GM18517 (cell line): ENCODE measurements around the gene RUNX1.

Experiments
- ATAC-seq: cut with Tn5 transposase; IDR thresholded peaks from one replicate; pipeline ENCODE4 v1.9.1; 2021; ENCODE audit warnings: mild to moderate bottlenecking, moderate library complexity; ENCODE audit not compliant: unreplicated experiment

RUNX1 gene

DNA sequence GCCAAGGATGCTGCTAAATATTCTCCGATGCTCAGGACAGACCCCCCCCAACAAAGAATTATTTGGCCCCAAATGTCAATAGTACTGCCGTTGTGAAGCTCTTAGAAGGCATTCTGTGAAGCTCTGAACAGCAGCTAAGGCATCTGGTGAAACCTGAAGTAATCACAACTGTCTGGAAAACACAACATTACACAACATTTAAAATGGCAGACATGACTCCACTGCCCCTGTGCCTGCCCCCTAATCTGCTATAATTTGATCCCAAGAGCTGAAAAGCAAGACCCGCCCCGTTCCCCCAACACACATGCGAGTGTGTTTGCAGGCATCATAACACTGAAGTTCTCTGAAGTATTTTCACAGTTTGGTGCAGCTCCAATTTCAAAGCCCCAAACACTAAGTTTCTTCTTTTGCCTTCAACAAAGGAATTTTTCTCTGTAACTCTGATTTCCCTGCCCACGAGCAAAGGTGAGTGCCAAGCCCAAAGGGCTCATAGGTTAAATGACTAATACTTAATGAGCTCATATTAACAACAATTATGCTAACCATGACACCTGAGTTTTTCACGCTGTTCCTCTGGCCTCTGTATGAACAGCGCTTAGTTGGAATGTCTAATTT lies 251.1 kb downstream of the RUNX1 start:
- ATAC-seq = no peak

DNA sequence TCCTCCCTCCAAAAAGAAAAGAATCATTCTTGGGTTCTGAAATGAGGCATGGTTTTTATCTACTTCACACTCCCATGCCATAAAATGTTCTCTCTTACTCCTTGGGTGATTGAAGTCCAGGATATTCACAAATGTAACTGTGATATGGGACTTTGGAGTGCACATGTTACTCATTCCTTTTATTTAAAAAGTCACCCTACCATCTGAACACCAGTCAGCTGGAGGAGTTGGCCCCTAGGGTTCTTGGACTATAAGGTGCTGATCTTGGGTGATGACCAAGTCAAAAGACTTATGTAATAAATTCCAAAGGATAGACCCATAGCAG lies 251.9 kb downstream of the RUNX1 start:
- ATAC-seq = no peak

DNA sequence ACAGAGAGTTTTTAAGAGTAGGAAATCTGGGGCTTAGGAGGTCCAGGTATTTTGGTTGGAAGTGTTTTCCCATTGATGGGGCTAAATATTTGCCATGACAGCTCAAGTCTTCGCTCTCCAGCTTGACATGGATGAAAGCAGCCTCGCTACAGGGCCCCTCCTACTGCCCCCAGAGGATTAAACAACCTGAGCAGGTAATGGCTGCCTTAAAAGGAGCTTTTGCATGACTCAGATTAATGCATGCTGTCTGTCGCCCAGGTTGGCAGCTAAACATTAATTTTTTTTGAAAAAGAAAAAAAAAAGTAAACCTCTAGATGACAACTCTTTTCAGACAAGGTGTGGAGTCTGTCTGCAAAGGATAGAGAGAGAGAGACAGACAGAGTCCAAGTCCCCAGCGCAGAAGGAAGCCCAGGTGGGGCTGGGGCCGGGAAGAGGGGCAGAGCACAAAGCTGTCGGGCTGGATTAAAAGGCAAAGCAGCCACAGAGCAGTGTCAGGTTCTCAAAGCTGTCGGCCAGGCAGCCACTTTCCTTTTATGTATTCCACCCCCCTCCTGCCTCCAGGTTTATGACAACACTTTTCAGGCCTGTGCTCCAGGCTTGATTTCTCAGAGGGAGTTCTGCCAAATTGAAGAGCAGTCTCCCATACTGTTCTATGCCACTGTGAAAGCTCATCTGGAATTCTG lies 252.4 kb downstream of the RUNX1 start:
- no peak for ATAC-seq

DNA sequence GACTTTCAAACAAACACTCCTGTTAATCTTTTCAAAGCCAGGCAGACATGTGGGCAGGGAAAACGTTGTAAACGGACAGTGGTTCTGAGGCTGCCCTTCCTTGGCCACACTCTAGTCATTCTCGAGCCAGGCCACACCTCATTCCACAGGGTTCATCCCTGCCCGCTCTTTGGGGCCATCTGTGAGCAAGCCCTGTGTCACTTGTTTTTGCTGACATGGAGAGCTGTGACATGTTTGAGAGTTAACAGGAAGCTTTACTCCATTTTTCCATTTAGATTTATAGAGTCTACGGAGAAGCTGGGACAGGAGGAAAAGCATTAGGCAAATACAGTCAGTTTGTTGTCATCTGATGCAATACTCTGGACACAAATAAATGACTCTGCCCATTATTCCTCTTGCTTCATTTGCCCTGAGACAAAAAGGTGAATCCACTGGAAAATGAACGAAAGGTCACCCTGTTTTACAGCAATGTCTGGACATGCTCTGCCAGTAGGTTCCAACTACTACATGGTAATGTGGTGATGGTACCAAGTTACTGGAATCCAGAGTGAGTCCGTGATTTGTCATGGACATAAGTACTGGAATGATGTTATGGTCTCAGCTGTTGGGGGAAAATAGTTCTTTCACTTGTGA lies 253.4 kb downstream of the RUNX1 start:
- ATAC-seq = no peak

DNA sequence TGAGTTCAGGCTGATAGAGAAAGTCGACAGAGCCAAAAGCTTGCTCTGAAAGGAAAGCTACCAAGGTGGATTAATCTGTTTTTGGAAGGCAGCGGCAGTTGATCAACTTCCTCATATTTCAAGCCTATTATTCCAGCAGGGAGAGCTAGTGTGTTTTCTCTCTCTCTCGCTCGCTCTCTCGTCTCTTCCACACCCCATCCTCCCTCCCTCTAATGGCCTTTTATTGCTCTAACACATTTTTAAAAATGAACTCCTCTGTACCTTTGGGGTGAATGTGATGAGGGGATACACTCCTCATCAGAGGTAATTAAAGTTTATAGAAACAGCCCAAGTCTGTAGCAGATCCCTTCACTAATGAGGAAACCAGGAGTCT lies 253.9 kb downstream of the RUNX1 start:
- no peak for ATAC-seq

DNA sequence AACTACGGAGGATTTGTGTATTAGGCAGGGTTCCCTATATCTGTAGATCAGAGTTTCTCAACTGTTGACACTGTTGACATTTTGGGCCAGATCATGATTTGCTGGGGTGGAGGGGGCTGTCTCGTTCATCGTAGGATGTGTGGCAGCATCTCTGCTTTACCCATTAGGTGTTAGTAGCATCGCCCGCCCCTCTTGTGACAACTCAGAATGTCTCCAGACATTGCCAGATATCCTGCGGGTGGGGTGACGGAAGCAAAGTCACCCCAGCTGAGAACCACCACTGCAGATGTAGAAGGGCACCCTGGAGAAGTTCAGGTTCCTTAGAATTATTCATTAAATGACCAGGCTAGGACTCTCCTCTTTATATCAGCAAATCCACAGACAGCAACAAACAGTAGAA lies 254.4 kb downstream of the RUNX1 start:
- no peak for ATAC-seq

DNA sequence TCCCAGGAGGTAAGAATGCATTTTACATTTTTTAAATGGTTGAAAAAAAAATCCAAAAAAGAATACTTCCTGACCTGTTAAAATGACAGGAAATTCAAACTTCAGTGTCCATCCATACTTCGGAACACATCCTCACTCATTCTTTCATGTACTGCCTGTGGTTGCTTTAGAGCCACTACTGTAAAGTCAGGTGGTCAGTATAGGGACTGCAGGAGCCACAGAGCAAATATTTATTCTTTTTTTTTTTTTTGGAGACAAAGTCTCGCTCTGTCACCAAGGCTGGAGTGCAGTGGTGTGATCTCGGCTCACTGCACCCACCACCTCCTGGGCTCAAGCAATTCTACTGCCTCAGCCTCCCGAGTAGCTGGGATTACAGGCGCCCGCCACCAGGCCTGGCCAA lies 255.6 kb downstream of the RUNX1 start:
- no peak for ATAC-seq

DNA sequence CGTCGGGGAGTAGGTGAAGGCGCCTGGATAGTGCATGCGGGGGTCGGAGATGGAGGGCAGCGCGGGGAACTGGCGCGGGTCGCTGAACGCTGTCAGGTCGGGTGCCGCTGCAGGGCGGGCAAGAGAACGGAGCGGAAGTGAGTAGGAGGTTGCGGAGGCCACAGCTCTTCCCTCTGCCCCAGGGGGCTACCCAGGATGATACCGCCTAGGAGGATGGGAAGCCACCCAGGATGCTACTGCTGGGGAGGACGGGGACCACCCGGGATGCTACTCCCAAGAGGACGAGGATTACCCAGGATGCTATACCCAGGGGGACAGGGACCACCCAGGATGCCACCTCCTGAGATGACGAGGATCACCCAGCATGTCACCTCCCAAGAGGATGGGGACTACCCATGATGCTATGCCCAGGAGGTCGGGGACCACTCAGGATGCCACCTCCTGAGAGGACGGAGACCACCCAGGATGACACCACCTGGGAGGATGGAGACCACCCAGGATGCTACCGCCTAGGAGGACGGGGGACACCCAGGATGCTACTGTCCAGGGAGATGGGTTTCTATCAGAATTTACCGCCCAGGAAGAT lies 256.5 kb downstream of the RUNX1 start:
- no peak for ATAC-seq

DNA sequence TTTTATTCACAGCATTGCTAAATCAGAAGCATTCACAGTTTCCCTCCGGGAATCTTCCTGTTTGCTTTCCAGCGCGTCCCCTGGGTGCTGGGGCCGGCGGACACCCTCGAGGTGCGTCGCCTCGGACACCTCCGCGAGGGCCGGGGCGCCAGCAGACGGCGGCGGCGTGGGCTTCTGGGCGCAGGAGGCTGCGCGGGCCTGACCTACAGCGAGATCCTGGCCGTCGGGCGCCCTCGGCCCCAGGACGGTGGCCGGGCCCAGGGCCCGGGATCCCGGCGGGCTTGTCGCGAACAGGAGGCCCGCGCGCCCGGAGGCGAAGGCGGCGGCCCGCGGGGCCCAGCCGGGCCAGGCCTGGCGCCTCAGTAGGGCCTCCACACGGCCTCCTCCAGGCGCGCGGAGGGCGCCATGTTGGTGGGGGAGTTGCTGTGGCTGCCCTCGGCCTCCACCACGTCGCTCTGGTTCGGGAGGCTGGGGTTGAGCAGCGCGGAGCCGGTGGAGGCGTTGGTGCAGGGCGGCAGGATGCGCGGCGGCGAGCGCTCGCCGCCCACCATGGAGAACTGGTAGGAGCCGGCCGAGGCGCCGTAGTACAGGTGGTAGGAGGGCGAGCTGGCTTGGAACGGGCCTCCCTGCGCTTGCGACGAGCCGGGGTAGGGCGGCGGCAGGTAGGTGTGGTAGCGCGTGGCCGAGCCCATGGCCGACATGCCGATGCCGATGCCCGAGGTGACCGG lies 257.2 kb downstream of the RUNX1 start:
- ATAC-seq = no peak

DNA sequence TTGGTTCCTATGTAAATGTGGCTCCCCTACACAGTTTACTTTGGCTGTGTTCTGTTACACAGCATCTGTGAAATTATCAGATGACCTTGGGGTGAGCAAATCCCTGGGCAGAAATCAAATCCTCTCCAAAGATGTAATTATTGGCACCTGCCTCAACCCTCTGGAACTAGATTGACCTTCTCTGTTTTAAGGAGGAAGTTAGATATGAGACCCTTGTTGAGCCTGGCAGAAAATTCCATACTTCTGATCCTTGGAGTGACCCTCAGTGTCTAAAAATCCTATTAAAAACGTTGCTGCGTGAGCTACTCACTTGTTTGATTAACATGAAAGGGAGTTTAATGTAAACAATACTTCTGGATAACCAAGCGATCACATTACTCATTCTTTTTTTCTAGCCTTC lies 258.3 kb downstream of the RUNX1 start:
- no peak for ATAC-seq

DNA sequence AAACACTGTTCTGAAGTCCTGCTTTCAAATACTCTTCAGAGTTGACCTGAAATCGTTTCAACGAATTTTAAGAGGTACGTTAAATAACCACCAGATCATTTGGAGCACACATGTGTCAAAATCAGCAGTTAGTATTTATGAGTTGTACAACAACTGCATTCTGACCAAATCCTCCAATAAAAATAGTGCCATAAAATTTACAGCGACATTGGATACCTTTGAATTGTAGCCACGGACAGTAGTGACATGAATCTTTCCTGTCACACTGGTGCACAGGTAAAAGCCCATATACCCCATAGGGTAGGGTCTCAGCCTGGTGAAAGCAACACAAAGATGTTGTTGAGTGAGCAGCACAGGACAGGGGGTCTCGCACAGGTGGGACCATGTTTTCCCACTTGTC lies 258.8 kb downstream of the RUNX1 start:
- ATAC-seq = no peak

DNA sequence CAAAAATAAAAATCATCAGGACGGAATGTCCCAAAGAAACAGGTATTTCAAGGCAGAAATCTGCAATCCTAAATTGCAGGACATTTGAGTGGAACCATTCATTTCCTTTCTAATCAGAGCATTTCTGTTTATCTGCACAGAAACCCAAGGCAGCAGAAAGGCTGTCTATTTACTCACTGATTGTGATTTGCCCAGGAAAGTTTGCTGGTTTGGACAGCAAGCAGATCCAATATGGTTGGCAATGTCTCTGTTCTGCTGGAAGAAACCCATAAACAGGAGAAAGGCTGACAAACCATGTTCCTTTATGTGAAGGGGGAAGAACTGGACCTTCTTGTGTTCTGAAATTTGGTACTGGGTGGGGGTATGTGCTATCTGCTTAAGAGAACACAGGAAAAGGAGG lies 260.2 kb downstream of the RUNX1 start:
- no peak for ATAC-seq

DNA sequence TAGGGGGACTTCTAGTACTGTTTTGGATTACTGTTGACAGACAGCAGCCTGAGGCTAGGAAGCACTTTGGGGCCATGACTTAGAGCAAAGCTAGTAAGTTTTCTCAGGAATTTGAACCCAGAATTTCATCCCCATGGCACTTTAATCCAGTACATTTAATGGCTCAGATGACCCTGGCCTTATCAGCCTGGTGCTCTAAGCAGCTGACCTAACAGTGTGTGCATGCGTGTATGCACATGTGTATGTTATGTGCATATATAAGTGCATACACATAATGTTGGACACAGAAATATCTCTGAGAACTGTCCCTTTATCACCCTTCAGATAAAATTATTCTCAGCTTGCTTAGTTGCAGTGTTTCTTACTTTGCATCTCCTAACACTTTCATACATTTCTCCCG lies 265.3 kb downstream of the RUNX1 start:
- ATAC-seq = no peak

DNA sequence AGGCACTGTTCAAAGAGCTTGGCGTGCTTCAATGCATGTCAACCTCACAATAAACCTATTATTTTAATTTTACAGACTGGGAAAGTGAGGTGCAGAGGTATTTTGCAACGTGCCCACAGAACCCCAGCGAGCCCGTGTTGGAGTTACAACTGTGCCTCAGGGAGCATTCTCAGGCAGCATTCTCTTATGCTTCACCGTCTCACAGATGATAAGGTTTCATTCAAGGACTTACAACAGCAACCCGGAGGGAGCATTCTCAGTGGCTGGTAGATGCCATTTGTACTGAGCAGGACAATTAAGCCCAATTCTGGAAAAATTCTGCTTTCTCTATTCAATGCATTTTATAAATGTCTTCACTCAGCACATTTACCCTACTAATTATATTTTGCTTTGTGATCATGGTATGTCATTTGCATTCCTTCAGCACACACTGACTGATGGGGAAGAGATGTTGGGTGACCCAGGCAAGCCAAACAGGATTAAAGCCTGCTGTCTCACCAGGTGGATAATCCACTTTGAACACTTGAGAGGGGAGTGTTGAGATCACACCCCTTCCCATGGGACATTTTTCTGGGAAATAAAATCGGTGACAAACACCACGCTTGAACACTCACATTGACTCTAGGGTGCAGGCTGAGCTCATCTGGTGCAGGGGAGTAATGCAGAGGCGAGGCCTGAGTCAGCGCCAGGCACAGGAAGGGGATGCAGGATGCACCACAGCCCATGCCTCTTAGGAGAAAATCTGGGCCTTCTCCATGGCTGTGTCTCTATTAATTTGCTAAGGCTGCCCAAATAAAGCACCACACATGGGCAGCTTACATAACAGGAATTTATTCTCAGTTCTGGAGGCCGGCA lies 266.4 kb downstream of the RUNX1 start:
- no peak for ATAC-seq

DNA sequence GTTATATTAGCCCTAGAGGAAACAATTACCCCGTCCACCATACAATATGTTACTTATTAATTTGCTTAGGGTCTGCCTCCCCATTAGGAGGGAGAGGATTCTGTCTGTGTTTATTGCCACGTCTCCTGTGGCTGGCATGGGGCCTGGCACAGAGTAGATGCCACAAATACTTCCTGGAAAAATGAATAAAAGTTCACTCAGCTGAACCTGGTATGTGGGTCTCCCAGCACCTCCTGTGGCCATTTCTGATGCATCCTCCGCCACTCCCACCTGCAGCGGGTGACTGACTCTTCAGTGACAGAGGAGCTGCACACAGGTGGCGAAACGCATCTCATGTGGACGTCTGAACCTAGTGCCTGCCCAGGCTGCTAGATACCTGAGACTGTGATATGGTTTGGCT lies 267.6 kb downstream of the RUNX1 start:
- ATAC-seq = no peak

DNA sequence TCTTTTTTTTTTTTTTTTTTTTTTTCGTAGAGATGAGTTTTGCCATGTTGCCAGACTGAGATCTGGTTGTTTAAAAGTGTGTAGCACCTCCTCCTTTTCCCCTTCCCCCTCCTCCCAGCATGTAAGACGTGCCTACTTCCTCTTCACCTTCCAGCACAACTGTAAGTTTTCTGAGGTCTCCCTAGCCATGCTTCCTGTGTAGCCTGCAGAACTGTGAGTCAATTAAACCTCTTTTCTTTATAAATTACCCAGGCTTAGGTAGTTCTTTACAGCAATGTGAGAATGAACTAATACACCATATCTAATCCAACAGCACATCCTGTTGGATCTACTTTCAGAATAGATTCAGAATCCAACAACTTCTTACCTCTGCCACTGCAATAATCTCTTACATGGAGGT lies 269.2 kb downstream of the RUNX1 start:
- no peak for ATAC-seq

DNA sequence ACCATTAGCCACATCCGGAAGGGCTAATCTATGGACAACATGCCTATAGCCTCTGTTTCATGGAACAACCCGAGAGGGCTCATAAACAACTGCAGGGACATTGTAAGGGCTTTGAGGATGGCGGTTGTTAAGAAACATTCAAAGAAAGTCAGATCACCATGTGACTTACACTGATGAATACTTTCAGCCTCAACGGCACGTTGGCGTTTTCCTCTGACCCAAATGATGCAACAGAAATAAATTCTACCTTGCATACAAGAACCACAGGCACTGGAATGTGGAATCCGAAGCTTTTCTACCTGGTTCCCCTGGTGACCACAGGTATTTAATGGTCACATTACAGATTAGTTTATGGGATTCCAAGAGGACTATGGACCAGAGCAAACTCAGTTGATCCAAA lies 273.3 kb downstream of the RUNX1 start:
- no peak for ATAC-seq

DNA sequence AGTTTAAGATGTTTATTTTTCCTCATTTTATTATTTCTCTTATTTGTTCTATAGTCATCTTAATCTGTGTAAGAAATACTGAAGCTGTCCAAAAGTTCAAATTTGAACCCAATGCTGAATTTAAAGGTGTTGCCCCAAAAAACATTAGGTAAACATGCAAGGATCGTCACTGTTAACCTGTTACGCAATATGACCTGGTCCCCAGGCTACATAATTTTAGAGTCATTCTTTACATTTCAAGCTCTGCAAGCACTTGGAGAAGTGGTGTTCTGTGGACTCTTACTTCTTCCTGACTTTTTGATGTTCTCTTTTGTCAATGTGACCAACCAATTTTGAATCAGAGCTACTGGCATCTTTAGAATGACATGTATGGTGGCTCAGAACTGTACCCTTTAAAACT lies 274.4 kb downstream of the RUNX1 start:
- ATAC-seq = no peak

DNA sequence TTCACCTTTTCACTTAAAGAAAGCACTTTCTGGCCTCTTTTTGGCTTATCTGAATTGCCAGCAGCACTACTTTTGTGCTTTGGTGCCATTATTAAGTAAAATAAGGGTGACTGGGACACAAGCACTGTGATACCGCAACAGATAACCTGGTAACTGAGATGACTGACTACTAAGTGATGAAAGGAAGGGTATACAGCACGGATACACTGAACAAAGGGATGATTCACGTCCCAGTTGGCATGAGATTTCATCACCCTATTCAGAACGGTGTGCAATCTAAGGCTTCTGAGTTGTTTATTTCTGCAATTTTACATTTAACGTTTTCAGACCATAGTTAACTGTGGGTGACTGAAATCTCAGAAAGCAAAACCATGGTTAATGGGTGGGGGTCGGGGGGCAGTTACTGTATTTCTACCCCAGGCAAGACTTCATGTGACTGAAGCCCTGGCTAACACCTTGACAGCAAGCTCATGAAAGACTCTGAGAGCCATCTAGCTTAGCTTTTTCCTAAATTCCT lies 277.5 kb downstream of the RUNX1 start:
- ATAC-seq = no peak

DNA sequence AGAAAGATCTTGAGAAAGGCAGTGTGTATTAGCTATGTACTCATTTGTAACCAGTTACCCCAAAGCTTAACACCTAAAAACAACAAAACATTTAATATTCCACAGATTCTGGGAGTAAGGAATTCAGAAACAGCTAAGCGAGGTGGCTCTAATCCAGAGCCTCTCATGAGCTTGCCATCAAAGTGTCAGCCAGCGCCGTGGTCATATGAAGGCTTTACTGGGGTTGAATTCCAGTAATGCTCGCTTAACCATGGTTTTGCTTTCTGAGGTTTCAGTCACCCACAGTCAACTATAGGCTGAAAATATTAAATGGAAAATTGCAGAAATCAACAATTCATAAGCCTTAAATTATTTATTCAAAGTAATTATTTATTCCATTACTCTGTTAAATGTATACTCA lies 278.5 kb downstream of the RUNX1 start:
- no peak for ATAC-seq

DNA sequence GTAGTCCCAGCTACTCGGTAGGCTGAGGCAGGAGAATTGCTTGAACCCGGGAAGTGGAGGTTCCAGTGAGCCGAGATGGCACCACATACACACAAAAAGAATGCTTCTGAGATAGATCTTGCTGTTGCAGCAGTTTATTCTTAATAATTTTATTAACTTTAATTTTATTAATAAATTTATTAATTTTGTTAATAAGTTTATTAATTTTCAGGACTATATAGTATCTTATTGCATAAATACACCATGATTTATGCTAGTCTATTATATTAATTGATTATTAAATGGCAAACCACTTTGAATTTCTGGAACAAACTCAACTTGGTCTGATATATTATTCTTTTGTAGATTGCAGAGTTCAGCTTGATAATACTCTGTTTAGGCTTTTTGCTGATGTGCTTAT lies 280.8 kb downstream of the RUNX1 start:
- ATAC-seq = no peak
